ENCODE measurements around the gene HYAL4.
"Not testable (repeated sequence)": the region's sequence is repeated elsewhere in the genome, so short reads cannot be mapped to it uniquely, and the experiment has no call there.

HYAL4 gene

GRCh38 chr7:123844712-123845219 lies at the start of gene HYAL4:
HYAL4 (plus strand) TSS chr7:123845169; CDS start chr7:123868274, 23,105 bp downstream.
- no peak for DNase-seq

- no peak for DNase-seq
Observed at GRCh38 chr7:123795917-123796316, 49.1 kb upstream of the HYAL4 start.

GRCh38 chr7:123796568-123796967 lies 48.4 kb upstream of the HYAL4 start:
- DNase-seq: no peak

- DNase-seq: peak; percentile 39 to 88
Observed at GRCh38 chr7:123797673-123798531, 47.1 kb upstream of the HYAL4 start.

- peak in 1 of 2 experiments; percentile 2 for DNase-seq
Observed at GRCh38 chr7:123798532-123799188, 46.3 kb upstream of the HYAL4 start.

GRCh38 chr7:123802249-123802648 lies 42.7 kb upstream of the HYAL4 start:
- DNase-seq: no peak

- DNase-seq: no peak
Observed at GRCh38 chr7:123805287-123805686, 39.7 kb upstream of the HYAL4 start.

GRCh38 chr7:123809471-123809870 lies 35.5 kb upstream of the HYAL4 start:
- no peak for DNase-seq

- no peak for DNase-seq
Observed at GRCh38 chr7:123811056-123811455, 33.9 kb upstream of the HYAL4 start.

GRCh38 chr7:123816916-123817315 lies 28.1 kb upstream of the HYAL4 start:
- DNase-seq: no peak

- no peak for DNase-seq
Observed at GRCh38 chr7:123819001-123819400, 26.0 kb upstream of the HYAL4 start.

- not testable (repeated sequence) for DNase-seq
Observed at GRCh38 chr7:123819795-123820194, 25.2 kb upstream of the HYAL4 start.

GRCh38 chr7:123820864-123821263 lies 24.1 kb upstream of the HYAL4 start:
- no peak for DNase-seq

GRCh38 chr7:123821320-123821719 lies 23.6 kb upstream of the HYAL4 start:
- DNase-seq: no peak

GRCh38 chr7:123823898-123824753 lies 20.8 kb upstream of the HYAL4 start:
- DNase-seq: no peak

GRCh38 chr7:123824754-123825067 lies 20.3 kb upstream of the HYAL4 start:
- DNase-seq: no peak

- DNase-seq: no peak
Observed at GRCh38 chr7:123828805-123829204, 16.2 kb upstream of the HYAL4 start.

GRCh38 chr7:123836656-123837055 lies 8.3 kb upstream of the HYAL4 start:
- DNase-seq: no peak

- not testable (repeated sequence) for DNase-seq
Observed at GRCh38 chr7:123839106-123839505, 5.9 kb upstream of the HYAL4 start.

- not testable (repeated sequence) for DNase-seq
Observed at GRCh38 chr7:123844142-123844541, 827 bp upstream of the HYAL4 start.

- DNase-seq: no peak
Observed at GRCh38 chr7:123845823-123846216, 851 bp downstream of the HYAL4 start.

GRCh38 chr7:123846217-123846891 lies 1.4 kb downstream of the HYAL4 start:
- DNase-seq: no peak

- DNase-seq: no peak
Observed at GRCh38 chr7:123847868-123848267, 2.9 kb downstream of the HYAL4 start.

Data from SW 1271 (cell line).